ENCODE results near the gene A2M.

The A2M gene

GRCh38 chr12:9041321-9041720 is 74.4 kb downstream of the A2M start:
- no peak overlapping the region for H3K4me3 ChIP-seq (ENCODE audit: low read depth, low read length)
- DNase-seq (ENCODE audit: low read depth): no peak
- TF ChIP-seq, protein P1, sequence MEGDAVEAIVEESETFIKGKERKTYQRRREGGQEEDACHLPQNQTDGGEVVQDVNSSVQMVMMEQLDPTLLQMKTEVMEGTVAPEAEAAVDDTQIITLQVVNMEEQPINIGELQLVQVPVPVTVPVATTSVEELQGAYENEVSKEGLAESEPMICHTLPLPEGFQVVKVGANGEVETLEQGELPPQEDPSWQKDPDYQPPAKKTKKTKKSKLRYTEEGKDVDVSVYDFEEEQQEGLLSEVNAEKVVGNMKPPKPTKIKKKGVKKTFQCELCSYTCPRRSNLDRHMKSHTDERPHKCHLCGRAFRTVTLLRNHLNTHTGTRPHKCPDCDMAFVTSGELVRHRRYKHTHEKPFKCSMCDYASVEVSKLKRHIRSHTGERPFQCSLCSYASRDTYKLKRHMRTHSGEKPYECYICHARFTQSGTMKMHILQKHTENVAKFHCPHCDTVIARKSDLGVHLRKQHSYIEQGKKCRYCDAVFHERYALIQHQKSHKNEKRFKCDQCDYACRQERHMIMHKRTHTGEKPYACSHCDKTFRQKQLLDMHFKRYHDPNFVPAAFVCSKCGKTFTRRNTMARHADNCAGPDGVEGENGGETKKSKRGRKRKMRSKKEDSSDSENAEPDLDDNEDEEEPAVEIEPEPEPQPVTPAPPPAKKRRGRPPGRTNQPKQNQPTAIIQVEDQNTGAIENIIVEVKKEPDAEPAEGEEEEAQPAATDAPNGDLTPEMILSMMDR (IDR thresholded peaks at IDR 0.05; ENCODE audit: insufficient read depth, low read depth, low read length, missing control alignments): no peak

- no peak overlapping the region for H3K4me3 ChIP-seq (ENCODE audit: low read depth, low read length)
- DNase-seq (ENCODE audit: low read depth): no peak
- TF ChIP-seq, protein P1 (IDR thresholded peaks at IDR 0.05; ENCODE audit: insufficient read depth, low read depth, low read length, missing control alignments): no peak
Measured at GRCh38 chr12:9040484-9041186, 75.1 kb downstream of the A2M start.

DNA sequence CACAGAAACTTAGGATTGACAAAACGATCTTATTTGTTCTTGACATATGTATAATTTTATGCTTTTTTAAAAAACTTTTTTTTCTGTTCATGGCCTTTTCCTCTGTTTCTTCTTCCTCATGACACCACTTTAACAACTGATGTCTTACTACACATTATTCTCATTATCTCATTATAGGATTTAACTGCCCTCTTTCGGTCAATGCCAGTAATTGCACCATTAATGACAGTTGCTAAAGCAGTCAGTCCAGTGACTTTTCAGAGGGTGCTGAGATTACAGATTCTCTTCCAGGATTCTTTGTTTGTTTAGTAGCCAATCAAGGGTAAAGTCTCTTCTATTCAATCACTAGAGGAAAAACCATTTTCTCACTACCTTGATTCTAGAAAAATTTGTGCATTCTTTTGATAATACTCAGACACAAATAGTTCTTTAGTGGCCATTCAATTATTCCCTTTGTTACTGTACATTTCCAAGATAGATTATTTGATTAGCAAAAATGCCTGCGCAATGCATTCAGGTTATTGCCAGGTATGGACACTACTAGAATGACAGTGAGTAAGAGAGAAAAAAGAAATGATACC is 76.2 kb downstream of the A2M start:
- TF ChIP-seq, protein P1 (IDR thresholded peaks at IDR 0.05; ENCODE audit: insufficient read depth, low read depth, low read length, missing control alignments): peak; percentile 62
- H3K4me3 ChIP-seq (ENCODE audit: low read depth, low read length): no peak overlapping the region
- DNase-seq (ENCODE audit: low read depth): peak; percentile 55

DNA sequence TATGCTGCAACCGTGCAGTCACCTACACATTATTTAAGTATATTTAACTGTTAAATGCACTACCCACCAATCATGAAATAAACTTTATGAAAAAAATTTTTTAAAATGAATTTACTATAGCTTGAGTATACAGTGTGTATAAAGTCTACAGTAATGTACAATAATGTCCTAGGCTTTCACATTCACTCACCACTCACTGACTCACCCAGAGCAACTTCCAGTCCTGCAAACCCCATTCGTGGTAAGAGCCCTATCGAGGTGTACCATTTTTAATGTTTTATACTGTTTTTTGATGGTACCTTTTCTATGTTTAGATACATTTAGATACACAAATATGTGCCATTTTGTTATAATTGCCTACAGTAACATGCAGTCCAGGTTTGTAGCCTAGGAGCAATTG is 78.3 kb downstream of the A2M start:
- no peak overlapping the region for H3K4me3 ChIP-seq (ENCODE audit: low read depth, low read length)
- TF ChIP-seq, protein P1 (IDR thresholded peaks at IDR 0.05; ENCODE audit: insufficient read depth, low read depth, low read length, missing control alignments): no peak
- DNase-seq (ENCODE audit: low read depth): no peak

DNA sequence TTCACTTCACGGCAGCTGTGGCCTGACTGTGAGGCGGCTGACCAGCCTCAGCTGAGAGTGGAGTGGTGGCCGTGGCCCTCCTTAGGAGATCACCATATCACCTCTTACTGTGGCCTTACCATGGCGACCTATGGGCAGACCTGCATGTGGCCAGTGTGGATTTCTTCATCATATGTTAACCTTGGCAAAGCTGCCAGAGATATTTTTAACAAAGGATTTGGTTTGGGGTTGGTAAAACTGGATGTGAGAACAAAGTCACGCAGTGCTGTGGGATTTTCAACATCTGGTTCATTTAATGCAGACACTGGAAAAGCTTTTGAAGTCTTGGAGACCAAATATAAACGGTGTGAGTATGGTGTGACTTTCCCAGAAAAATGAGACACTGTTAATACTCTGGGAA is 79.5 kb downstream of the A2M start:
- DNase-seq (ENCODE audit: low read depth): no peak
- TF ChIP-seq, protein P1 (IDR thresholded peaks at IDR 0.05; ENCODE audit: insufficient read depth, low read depth, low read length, missing control alignments): no peak
- no peak overlapping the region for H3K4me3 ChIP-seq (ENCODE audit: low read depth, low read length)

GRCh38 chr12:9034095-9034494 is 81.6 kb downstream of the A2M start:
- TF ChIP-seq, protein P1 (IDR thresholded peaks at IDR 0.05; ENCODE audit: insufficient read depth, low read depth, low read length, missing control alignments): no peak
- DNase-seq (ENCODE audit: low read depth): no peak

More at GRCh38 chr12:9034095-9034494, 81.6 kb downstream of the A2M start:
- no peak overlapping the region for H3K4me3 ChIP-seq (ENCODE audit: low read depth, low read length)
